ENCODE measurements around the gene RAG2. TPM values are rescaled to one million over a fixed set of nuclear protein-coding genes. Genes with fewer than 3 reads are reported as not detected.

RAG2 gene
- total RNA-seq, 1 donor from 2014 or later, result not detected

DNA sequence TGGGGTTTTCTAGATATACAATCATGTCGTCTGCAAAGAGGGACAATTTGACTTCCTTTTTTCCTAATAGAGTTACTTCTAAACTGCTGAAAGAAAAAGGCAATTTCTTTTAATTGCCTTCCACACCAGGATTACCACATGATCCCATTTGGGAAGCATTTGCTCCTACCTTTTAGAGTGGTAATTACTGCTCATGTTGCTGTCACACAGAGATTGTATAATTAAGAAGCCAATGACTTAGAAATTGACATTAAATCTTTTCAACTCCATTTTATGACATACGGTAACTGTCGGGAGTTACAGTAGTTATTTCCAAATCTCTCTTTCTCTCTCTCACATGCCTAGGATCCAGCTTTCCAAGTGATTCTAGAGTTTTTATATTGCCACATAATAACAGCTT is 17.8 kb upstream of the RAG2 start:
- FAIRE-seq, result no peak

GRCh38 chr11:36609383-36609782 is 11.3 kb upstream of the RAG2 start:
- H2AFZ ChIP-seq (ENCODE audit: low read depth, low read length), result no peak overlapping the region
- H3K9me3 ChIP-seq (ENCODE audit: insufficient read depth, low read depth, low read length), result no peaks in the 10 kb centered on the region
- no peak overlapping the region for H3K9ac ChIP-seq (ENCODE audit: low read length)
- Mint-ChIP-seq H3K36me3 (ENCODE audit: low read depth, unreplicated experiment) (peaks cover 3% of the 10 kb centered on the region), H3K27ac (ENCODE audit: unreplicated experiment) (no peak overlapping the region), H3K9me3 (ENCODE audit: unreplicated experiment) (no peaks in the 10 kb centered on the region), H3K4me1 (ENCODE audit: low read depth, unreplicated experiment) (no peaks in the 10 kb centered on the region), H3K27me3 (ENCODE audit: low read depth, unreplicated experiment) (no peaks in the 10 kb centered on the region), H3K4me3 (ENCODE audit: unreplicated experiment) (no peak overlapping the region)
- H4K20me1 ChIP-seq (ENCODE audit: insufficient read depth, low read length), result no peaks in the 10 kb centered on the region
- no peak overlapping the region for H3K4me3 ChIP-seq (ENCODE audit: insufficient read depth, low read depth, low read length)
- H3K36me3 ChIP-seq (ENCODE audit: insufficient read depth, low read length), result no peaks in the 10 kb centered on the region
- H3K27ac ChIP-seq (ENCODE audit: low read depth, low read length), result no peak overlapping the region
- no peaks in the 10 kb centered on the region for H3K4me1 ChIP-seq (ENCODE audit: insufficient read depth, low read length)
- no peak for TF ChIP-seq CTCF (IDR thresholded peaks at IDR 0.05; ENCODE audit: insufficient read depth, low read depth, low read length)
- TF ChIP-seq EZH2 (IDR thresholded peaks at IDR 0.05; ENCODE audit: insufficient read depth, low read length), result no peak
- FAIRE-seq (no peak), DNase-seq (ENCODE audit: low read depth) (no peak)
- no peaks in the 10 kb centered on the region for H3K27me3 ChIP-seq (ENCODE audit: insufficient read depth, low read length)
- no peak overlapping the region for H3K4me2 ChIP-seq (ENCODE audit: low read length)
- H3K79me2 ChIP-seq (ENCODE audit: insufficient read depth, low read length), result no peaks in the 10 kb centered on the region

More for the DNA sequence above, 17.8 kb upstream of the RAG2 start:
- no peak overlapping the region for H3K27ac Mint-ChIP-seq (ENCODE audit: unreplicated experiment)
- no peaks in the 10 kb centered on the region for H3K27me3 Mint-ChIP-seq (ENCODE audit: low read depth, unreplicated experiment)
- H3K36me3 Mint-ChIP-seq (ENCODE audit: low read depth, unreplicated experiment), result peaks cover under 1% of the 10 kb centered on the region
- Histone ChIP-seq H3K36me3 (ENCODE audit: insufficient read depth, low read length) (no peaks in the 10 kb centered on the region), H3K4me2 (ENCODE audit: low read length) (no peak overlapping the region), H3K9ac (ENCODE audit: low read length) (no peak overlapping the region), H3K27me3 (ENCODE audit: insufficient read depth, low read length) (no peaks in the 10 kb centered on the region), H4K20me1 (ENCODE audit: insufficient read depth, low read length) (no peaks in the 10 kb centered on the region), H3K4me1 (ENCODE audit: insufficient read depth, low read length) (no peaks in the 10 kb centered on the region), H3K9me3 (ENCODE audit: insufficient read depth, low read depth, low read length) (no peaks in the 10 kb centered on the region), H3K4me3 (ENCODE audit: insufficient read depth, low read depth, low read length) (no peak overlapping the region), H3K27ac (ENCODE audit: low read depth, low read length) (no peak overlapping the region), H2AFZ (ENCODE audit: low read depth, low read length) (no peak overlapping the region), H3K79me2 (ENCODE audit: insufficient read depth, low read length) (no peaks in the 10 kb centered on the region)
- TF ChIP-seq EZH2 (IDR thresholded peaks at IDR 0.05; ENCODE audit: insufficient read depth, low read length) (no peak), CTCF (IDR thresholded peaks at IDR 0.05; ENCODE audit: insufficient read depth, low read depth, low read length) (no peak)
- no peaks in the 10 kb centered on the region for H3K9me3 Mint-ChIP-seq (ENCODE audit: unreplicated experiment)
- DNase-seq (ENCODE audit: low read depth), result no peak
- no peaks in the 10 kb centered on the region for H3K4me1 Mint-ChIP-seq (ENCODE audit: low read depth, unreplicated experiment)
- no peak overlapping the region for H3K4me3 Mint-ChIP-seq (ENCODE audit: unreplicated experiment)

- no peak for FAIRE-seq
- H3K9ac ChIP-seq (ENCODE audit: low read length), result no peak overlapping the region
- H3K27me3 Mint-ChIP-seq (ENCODE audit: low read depth, unreplicated experiment), result no peaks in the 10 kb centered on the region
- H3K4me3 ChIP-seq (ENCODE audit: insufficient read depth, low read depth, low read length), result no peak overlapping the region
- H2AFZ ChIP-seq (ENCODE audit: low read depth, low read length), result no peak overlapping the region
- no peaks in the 10 kb centered on the region for H3K9me3 Mint-ChIP-seq (ENCODE audit: unreplicated experiment)
- H3K36me3 ChIP-seq (ENCODE audit: insufficient read depth, low read length), result no peaks in the 10 kb centered on the region
- no peak overlapping the region for H3K4me2 ChIP-seq (ENCODE audit: low read length)
- DNase-seq (ENCODE audit: low read depth), result no peak
- H3K4me1 Mint-ChIP-seq (ENCODE audit: low read depth, unreplicated experiment), result no peaks in the 10 kb centered on the region
- peaks cover 3% of the 10 kb centered on the region for H3K36me3 Mint-ChIP-seq (ENCODE audit: low read depth, unreplicated experiment)
- no peaks in the 10 kb centered on the region for H3K9me3 ChIP-seq (ENCODE audit: insufficient read depth, low read depth, low read length)
- no peak overlapping the region for H3K4me3 Mint-ChIP-seq (ENCODE audit: unreplicated experiment)
- no peaks in the 10 kb centered on the region for H3K27me3 ChIP-seq (ENCODE audit: insufficient read depth, low read length)
- H3K27ac ChIP-seq (ENCODE audit: low read depth, low read length), result no peak overlapping the region
- no peaks in the 10 kb centered on the region for H3K4me1 ChIP-seq (ENCODE audit: insufficient read depth, low read length)
- TF ChIP-seq EZH2 (IDR thresholded peaks at IDR 0.05; ENCODE audit: insufficient read depth, low read length) (no peak), CTCF (IDR thresholded peaks at IDR 0.05; ENCODE audit: insufficient read depth, low read depth, low read length) (no peak)
- H3K27ac Mint-ChIP-seq (ENCODE audit: unreplicated experiment), result no peak overlapping the region
- H3K79me2 ChIP-seq (ENCODE audit: insufficient read depth, low read length), result no peaks in the 10 kb centered on the region
- no peaks in the 10 kb centered on the region for H4K20me1 ChIP-seq (ENCODE audit: insufficient read depth, low read length)
Observed at GRCh38 chr11:36608491-36609199, 10.6 kb upstream of the RAG2 start.
